HG03575 (cell line): ENCODE results near the gene NUTM2G.
"Not testable (repeated sequence)": the region's sequence is repeated elsewhere in the genome, so short reads cannot be mapped to it uniquely, and the experiment has no call there.

Source experiments
- ATAC-seq: cut with Tn5 transposase; IDR thresholded peaks from one replicate; pipeline ENCODE4 v1.9.1; 2021; ENCODE audit not compliant: unreplicated experiment, insufficient number of reproducible peaks, low FRiP score; ENCODE audit errors: extremely low read depth

The NUTM2G gene, protein sequence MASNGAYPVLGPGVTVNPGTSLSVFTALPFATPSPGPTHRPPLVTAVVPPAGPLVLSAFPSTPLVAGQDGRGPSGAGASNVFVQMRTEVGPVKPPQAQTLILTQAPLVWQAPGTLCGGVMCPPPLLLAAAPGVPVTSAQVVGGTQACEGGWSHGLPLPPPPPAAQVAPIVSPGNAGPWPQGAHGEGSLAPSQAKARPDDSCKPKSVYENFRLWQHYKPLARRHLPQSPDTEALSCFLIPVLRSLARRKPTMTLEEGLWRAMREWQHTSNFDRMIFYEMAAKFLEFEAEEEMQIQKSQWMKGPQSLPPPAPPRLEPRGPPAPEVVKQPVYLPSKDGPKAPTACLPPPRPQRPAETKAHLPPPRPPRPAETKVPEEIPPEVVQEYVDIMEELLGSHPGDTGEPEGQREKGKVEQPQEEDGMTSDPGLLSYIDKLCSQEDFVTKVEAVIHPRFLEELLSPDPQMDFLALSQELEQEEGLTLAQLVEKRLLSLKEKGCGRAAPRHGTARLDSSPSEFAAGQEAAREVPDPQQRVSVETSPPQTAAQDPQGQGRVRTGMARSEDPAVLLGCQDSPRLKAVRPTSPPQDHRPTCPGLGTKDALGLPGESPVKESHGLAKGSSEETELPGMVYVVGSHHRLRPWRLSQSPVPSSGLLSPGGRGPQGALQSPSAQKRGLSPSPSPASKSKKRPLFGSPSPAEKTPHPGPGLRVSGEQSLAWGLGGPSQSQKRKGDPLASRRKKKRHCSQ

DNA sequence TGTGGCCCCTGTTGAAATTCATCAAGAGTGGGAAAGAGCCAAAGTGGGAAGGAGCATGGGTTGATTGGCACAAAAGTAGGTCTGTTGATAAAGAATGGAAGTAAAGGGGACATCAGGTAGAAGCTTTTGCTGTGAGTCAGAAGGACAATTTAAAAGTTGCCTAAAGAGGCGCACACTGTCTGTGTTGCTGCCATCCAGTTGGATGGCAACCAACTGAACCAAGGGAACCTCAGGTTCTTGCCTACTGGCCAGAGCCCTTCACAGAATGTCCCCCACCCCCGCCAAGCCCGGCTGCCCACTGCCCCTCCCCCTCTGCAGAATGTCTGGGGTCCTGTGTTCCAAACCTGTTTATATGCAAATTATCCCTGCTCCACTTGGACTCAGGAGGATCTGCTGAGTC lies at the start of gene NUTM2G:
NUTM2G (plus strand) TSS at position 301 of the 400 bp plus-strand sequence. CDS start 182 bp downstream, outside the sequence.
- not testable (repeated sequence) for ATAC-seq

DNA sequence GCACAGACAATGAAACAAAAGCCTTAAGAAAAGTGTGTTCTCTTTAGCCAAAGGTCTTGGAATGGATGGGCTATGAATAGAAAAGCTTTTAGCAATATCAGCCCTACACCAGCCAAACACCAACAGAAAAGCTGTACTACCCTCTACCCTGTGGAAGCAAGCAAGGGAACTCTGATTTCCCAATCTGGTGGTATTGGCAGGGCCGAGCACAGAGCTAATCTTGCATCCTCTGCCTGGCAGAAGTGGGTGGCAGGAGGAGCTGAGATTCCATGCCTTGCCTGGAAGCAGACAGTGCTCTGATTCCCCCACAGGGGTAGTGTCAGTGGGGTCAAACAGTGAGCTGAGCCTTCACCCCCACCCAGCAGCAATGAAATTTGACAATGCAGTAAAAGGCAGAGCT lies 44.7 kb upstream of the NUTM2G start:
- no peak for ATAC-seq

DNA sequence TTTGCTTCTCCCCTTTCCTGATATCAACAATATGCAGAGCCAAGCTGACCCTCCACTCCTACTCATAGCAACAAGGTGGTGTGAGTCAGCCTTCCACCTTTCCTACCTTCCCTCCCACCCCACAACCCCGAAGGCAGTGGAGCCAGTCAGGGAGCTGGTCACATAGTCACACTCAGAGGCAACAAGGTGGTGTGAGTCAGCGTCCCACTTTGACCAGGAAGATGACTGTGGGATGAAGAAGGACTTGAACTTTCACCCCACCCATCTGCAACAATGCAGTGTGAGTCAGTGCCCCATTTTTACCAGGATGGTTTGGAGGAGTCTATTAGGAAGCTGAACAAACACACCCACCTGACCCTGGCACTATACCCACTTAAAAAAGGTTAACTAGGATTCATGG lies 44.2 kb upstream of the NUTM2G start:
- no peak for ATAC-seq

DNA sequence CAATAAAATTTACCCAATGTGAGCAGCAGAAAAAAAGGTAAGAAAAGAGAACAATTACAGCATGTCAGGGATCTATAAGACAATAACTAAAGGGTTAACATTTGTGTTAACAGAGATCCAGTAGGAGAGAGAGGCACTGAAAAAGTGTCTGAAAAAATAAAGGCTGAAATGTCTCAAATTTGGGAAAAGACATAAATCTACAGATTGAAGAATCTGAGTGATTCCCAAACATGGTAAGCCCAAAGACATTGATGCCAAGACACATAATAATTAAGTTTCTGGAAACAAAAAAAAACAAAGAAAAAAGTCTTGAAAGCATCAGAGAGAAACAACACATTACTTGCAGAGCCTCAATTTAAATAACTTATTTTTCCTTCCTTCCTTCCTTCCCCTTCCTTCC lies 43.2 kb upstream of the NUTM2G start:
- no peak for ATAC-seq

DNA sequence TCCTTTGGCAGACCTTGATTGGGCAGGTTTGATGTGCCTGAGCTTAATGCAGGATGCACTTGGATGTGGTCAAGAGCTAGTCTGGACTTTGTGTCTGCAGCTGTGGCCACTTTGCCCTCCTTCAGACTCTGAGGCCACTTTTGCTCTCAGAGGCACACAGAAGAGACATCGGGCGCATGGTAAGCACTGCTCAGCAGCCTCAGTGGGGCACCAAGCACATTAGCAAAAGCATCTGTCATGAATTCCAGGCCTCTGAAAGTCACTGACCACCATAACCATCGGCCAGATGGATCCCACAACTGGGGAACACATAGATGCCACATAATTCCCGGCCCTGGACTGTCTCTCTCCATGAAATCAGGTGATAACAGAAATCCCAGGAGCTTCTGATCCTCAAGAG lies 40.1 kb upstream of the NUTM2G start:
- no peak for ATAC-seq

DNA sequence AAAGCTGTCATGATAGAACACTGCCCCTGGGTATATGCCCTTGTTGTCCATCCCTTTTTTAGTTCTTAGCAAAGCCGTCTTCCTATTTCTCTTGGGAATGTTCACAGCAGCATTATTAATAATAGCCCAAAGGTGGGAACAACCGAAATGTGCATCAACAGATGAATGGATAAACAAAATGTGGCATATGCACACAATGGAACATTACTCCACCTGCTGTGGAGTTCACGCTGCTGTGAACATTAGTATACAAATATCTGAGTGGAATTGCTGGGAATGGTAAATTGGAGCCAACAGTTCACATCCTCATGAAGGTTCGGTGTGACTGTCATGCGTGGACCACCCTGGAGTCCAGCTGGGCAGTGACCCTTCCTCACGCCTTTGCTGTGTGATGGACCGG lies 36.5 kb upstream of the NUTM2G start:
- no peak for ATAC-seq

DNA sequence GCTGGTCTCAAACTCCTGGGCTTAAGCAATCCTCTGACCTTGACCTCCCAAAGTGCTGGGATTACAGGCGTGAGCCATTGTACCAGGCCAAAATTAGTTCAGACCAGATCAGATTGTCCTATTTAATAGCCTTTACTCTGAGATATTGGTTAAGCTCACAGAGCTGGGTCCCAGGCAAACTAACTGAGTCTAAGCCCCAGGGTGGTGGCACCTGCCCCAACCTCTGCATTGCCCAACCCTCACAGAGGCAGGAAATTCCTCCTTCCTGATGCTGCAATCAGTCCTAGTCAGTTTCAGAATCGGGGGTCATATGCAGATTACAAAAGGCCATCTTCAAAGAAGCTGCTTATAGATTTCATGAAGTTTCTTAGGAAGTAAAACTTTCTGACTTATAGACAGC lies 28.6 kb upstream of the NUTM2G start:
- not testable (repeated sequence) for ATAC-seq

DNA sequence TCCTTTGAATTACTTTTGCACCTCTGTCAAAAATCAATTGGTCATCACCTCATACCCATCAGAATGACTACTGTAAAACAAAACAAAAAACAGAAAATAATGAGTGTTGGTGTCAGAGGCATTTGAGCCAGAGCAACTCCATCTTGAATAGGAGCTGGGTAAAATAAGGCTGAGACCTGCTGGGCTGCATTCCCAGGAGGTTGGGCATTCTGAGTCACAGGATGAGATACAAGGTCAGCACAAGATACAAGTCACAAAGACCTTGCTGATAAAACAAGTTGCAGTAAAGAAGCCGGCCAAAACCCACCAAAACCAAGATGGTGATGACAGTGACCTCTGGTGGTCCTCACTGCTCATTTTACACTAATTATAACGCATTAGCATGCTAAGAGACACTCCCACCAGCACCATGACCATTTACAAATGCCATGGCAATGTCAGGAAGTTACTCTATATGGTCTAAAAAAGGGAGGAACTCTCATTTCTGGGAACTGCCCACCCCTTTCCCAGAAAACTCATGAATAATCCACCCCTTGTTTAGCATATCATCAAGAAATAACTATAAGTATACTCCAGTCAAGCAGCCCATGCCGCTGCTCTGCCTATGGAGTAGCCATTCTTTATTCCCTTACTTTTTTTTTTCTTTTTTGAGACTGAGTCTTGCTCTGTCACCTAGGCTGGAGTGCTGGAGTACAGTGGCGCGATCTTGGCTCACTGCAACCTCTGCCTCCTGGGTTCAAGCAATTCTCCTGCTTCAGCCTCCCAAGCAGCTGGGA lies 23.5 kb upstream of the NUTM2G start:
- not testable (repeated sequence) for ATAC-seq

DNA sequence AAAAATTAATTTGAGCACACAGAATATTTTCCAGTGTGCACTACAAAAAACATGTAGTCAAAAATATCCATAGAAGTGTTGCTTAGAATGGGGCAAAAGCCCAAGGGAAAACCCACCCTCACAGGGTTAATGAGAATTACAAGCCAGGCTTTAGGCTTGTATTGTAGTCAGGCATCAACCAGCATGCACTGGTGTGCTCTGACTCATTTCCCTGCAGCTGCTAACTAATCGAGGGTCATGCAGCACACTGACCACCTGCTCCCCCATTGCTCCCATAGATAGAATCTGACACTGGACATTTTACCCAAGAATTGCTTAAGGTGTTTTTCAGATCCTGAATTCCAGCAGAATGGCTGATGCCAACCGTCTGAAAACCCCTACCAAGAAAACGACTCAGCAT lies 20.2 kb upstream of the NUTM2G start:
- ATAC-seq, result not testable (repeated sequence)

DNA sequence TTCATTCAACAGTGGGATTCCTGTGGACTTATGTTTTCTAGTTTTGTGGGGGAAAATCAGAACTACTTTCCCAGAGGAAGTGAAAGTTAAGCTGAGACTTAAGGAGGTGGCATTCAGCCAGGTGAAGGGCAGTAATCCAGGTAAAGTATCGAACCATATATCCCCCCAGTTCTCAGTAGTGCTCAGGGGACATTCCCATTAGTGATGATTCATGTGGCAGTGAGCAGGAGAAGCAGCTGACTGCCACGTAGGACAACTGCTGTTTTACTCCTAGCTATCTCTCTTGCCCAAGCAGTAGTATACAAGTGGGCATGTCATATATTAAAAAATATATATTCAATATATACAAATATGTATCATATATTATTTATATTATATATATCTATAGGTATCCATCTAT lies 13.1 kb upstream of the NUTM2G start:
- not testable (repeated sequence) for ATAC-seq

DNA sequence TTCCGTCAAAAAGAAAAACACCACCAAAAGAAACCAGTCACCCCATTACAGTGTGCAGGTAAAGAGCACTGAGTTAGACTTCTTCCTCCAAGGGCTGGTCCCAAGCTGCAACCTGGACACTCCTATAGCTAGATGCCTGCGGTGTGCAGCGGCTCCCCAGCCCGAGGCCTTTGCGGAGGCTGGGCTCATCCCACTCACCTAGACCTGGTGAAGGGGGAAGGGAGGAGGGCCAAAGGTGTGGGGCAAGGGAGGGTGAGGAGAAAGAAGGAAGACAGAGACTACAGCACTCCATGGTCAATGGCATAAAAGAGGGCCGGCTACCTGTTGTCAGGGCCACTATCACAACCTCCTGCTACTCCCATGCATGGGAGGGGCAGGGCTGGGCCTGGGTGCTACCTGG lies 12.1 kb upstream of the NUTM2G start:
- ATAC-seq, result not testable (repeated sequence)

DNA sequence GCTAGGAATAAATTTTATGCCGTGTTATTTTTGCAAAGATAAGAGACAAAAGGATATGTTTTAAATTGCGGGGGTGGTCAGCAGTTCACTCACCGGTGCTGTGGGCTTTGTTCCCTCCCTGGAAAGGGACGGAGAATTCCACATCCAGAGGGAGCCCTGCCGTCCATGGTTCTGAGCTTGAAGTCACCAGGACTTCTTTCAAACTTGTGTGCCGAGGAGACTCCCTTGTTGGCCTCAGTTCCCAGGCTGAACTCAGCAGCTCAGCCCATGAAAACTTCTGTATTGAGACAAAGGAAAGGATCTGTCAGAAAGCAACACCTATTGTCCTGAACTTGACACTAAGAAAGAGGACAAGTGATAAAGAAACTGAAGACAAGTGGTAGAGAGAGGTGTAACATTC lies 10.1 kb upstream of the NUTM2G start:
- not testable (repeated sequence) for ATAC-seq

DNA sequence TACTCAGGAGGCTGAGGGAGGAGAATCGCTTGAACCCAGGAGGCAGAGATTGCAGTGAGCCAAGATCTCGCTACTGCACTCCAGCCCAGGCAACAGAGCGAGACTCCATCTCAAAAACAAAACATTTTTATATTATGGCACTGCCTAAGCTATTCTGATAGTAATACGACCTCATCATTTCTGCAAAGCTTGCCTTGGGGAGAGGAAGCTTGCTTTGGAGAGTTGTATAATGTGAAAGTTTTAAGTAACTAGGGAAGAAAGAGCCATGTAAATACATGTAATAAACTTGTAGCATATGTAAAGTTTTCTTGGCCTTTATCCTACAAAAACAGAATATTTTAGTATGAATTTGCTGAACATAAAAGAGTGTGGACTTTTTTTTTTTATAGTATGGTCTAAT lies 7.8 kb upstream of the NUTM2G start:
- ATAC-seq, result not testable (repeated sequence)

DNA sequence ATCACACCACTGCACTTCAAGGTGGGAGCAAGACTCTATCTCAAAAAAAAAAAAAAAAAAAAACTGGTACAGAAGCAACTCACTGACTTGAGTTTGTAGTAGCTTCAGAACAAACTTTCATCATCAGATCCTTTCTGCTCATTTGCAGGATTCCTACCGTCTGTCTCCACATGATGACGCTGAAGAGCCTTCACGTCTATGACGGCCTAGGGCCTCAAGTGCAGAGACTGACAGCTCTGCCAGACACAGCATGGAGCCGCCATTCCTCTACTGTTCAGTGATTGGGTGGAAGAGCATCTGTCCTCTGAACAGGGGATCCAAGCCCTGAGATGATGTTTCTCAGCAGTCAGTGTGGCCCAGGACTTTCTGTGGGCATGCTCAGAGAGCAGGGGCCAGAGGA lies 3.1 kb upstream of the NUTM2G start:
- not testable (repeated sequence) for ATAC-seq

DNA sequence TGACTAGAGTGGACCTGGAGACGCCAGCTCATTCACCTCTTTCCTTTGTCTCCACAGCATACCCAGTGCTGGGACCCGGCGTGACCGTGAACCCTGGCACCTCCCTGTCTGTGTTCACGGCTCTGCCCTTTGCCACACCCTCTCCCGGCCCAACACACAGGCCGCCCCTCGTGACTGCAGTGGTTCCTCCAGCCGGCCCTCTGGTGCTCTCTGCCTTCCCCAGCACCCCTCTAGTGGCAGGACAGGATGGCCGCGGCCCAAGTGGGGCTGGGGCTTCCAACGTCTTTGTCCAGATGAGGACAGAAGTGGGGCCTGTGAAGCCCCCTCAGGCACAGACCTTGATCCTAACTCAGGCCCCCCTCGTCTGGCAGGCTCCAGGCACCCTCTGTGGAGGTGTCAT lies 3.0 kb downstream of the NUTM2G start:
- ATAC-seq, result not testable (repeated sequence)

DNA sequence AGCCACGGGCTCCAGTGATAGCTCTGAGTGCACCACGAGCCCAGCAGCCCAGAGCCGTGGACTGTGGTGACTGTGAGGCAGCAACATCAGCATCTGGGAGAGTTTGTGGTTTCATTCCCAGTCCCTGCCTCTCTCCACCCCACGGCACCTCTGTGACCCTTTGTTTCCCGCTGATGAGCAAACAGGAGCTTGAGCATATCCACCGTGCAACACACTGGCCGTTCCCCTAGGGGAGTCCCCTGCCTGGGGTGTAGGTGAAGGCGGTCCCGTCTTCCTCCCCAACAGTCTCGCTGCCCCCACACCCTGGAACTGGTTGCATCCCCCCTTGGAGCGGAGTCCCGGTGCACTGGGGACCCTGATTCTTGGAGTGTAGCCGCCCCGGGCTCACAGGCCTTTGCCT lies 5.5 kb downstream of the NUTM2G start:
- not testable (repeated sequence) for ATAC-seq

DNA sequence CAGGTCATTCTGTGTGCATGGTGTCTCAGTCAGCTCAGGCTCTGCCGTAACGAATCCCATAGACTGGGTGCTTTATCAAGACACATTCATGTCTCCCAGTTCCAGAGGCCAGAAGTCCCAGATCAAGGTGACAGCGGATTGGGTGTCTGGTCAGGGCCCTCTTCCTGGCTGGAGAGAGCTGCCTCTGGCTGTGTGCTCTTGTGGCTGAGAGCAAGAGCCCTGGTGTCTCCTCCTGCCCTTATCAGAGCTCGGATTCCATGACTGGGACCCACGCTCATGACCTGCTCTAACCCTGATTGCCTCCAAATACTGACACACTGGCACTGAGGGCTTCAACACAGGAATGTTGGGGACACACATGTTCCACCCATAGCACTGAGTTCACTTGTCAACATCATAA lies 6.1 kb downstream of the NUTM2G start:
- not testable (repeated sequence) for ATAC-seq

DNA sequence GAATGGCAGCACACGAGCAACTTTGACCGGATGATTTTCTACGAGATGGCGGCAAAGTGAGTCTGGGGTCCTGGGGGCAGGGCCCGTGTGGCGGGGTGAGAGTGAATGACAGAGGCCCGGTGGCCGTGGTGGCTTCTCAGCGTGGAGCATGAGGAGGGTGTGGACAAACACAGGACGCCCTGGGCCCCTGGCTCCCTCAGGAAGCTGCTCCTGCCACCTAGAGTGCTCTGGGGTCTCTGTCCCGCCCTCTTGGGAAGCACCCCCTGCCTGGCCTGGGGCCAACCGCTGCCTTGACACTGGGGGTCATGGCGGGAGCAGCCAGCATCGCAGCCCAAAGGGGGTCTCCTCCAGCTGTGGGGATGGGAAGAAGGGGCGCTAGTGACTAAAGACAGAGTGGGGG lies 6.8 kb downstream of the NUTM2G start:
- not testable (repeated sequence) for ATAC-seq

DNA sequence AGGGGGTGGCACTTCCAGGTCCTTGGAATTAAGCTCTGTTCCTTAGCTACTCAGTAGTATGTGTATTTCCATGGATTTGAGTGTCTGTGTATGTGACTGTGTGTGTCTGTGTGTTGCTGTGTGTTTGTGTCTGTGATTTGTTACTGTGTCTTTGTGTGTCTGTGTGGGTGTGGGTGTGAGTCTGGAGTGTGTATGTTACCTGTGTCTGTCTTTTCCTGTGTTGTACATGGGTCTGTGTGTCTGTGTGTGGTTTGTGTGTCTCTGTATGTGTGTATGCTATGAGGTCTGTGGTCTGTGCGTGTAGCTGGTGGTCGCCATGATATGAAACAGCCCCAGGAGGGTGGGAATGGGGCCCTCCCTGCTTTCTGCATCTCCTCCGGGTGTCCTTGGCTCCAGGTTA lies 8.8 kb downstream of the NUTM2G start:
- not testable (repeated sequence) for ATAC-seq
